ENCODE results near the gene TRMO.

The TRMO gene

DNA sequence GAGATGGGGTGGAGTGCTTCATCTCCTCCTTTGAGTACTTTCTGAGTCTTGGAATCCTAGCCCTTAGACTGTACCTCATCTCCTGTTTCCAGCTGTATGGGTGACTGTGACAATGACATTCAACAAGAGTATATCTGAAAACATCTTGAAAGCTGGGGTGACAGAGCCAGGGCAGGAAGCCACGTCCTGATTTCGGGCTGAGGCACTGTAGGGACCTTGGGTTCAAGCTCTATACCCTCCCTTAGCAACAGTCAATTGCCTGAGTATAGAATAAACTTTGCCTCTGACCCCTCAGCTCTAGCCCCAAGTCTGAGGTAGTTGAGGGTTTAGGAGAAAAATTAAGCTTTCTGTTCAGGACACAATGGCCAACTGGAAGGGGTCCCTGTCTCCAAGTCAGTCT lies 63.0 kb downstream of the TRMO start:
- no peak for DNase-seq (ENCODE audit: low read depth)

- DNase-seq (ENCODE audit: low read depth): no peak
Measured at GRCh38 chr9:97858826-97859225, 63.5 kb downstream of the TRMO start.

GRCh38 chr9:97858393-97858713 lies 63.9 kb downstream of the TRMO start:
- DNase-seq (ENCODE audit: low read depth): no peak

DNA sequence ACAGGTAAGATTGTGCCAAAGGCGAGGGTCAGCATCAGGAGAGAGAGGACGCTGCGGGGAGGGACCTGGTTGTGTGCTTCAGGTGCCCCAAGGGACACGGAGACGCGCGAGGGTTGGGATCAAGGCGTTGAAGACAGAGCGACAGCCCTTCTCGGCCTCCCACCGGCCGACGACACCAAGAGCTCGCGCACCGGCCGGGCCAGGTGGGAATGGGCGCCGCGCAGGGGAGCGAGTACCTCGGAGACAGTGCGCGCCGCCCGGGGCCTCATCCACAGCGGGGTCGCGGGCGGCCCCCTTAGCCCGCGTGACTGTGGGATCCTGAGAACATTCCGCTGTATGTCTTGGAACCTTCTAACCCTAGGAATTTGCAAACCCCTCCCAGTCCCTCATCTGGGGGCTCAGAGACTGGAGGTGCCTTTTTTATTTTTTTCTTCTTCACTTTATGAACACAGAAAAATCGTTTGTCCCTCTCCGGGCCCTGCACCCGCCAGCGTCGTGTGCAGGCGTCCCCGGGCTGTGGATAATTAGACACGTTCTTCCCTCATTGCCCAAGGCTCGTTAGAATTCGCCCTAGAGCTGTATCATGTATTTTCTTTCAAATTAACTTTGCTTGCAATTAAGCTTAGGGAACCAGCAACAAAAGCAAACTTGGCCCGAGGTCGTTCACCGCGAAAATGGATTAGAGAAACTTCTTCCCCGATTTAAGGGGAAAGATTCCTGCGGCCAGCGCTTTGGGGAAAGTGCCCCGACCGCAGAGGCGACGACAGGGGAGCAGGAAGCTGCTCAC lies 64.5 kb downstream of the TRMO start:
- DNase-seq (ENCODE audit: low read depth): no peak

GRCh38 chr9:97856857-97857605 lies 65.3 kb downstream of the TRMO start:
- no peak for DNase-seq (ENCODE audit: low read depth)

GRCh38 chr9:97855899-97856298 lies 66.4 kb downstream of the TRMO start:
- DNase-seq (ENCODE audit: low read depth): no peak

GRCh38 chr9:97855486-97855875 lies 66.8 kb downstream of the TRMO start:
- no peak for DNase-seq (ENCODE audit: low read depth)

GRCh38 chr9:97854696-97855485 lies 67.4 kb downstream of the TRMO start:
- DNase-seq (ENCODE audit: low read depth): no peak
